GM19351 (cell line): ENCODE results near the gene CFLAR.
"Not testable (repeated sequence)": the region's sequence is repeated elsewhere in the genome, so short reads cannot be mapped to it uniquely, and the experiment has no call there.

ENCODE experiments used
- ATAC-seq: cut with Tn5 transposase; IDR thresholded peaks from one replicate; pipeline ENCODE4 v1.9.1; 2021; ENCODE audit warnings: mild to moderate bottlenecking, moderate library complexity; ENCODE audit not compliant: unreplicated experiment

CFLAR gene

DNA sequence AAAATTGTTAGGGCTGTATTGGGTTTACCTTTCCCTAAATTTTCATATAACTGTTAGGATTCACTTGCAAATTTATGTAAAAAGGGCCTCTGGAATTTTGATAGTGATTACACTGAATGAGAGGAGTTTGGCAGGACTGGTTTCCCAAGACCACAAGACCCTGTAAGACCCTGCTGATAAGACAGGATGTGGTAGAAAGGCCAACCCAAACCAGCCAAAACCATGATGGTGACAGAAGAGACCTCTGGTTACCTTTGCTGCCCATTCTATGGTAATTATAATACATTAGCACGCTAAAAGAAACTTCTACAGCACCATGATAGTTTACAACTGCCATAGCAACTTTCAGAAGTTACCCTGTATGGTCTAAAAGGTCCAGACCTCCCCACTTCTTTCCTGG, 58.7 kb downstream of the CFLAR start:
- ATAC-seq, result no peak

DNA sequence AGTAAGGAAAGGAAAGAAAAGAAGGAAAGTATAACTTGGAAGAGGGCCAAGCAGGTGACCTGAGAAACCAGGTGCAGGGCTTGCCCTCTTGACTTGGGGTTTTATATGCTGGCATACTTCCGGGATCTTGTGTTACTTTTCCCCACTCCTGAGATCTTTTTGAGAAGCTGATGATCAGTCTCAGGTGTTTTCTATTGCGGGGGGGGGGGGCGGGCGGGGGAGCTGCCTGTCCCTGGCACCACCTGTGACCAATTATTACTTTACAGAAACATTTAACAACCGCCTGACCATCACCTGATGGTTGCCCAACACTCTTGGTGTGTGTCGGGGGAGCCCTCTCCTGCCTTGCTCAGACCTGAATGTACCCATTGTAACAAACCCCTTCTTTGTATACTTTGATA, 60.1 kb downstream of the CFLAR start:
- ATAC-seq, result no peak

DNA sequence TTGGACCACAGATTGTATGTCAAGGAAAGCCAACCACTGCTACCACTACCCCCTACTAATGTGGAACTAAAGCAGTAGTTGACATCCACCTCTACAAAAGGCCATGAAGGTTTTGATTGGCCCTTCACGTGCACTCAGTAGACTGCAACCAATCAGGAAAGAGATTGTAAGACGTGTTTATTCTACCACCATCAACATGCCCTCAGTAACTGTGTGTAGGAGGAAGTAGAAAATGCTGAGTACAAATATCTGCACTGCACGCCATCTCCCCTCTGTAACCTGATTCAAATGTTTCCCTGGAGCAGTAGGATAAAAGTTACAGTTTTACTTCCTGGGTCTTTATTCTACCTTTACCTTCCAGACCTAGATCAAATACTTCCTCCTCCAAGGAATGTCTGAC, 64.0 kb downstream of the CFLAR start:
- no peak for ATAC-seq

DNA sequence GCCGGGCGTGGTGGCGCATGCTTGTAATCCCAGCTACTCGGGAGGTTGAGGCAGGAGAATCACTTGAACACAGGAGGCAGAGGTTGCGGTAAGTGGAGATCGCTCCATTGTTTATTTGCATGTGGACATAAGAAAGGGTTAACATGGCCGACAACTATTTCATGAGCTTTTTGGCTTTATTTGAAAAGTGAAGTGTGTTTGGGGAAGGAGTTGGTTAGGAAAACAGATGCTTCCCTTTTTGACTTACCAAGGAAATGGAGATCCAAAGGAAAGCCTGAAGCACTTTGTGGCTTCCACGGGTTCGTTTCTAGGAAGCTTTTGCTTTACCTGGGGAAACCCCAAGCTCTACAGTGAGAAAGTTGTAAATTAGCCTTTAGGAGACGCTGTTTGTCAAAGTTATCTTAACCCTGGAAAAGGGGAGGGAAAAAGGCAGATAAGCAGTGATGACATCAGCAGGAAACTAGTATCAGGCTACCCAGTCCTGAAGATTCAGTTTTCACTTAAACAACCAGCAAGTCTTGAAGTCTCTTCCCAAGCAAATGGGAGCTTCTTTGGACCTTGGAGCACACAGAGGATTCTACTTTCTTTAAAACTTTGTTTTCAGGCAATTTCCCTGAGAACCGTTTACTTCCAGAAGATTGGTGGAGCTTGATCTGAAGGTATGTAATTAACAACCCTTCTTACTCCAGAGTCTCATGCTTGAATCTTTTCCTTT, 66.8 kb downstream of the CFLAR start, which contains the start of gene CASP10:
Gene CASP10 (plus strand): TSS at position 492 of the 715 bp plus-strand sequence. CDS start 2,637 bp downstream, outside the sequence.
- peak; percentile 78 for ATAC-seq

DNA sequence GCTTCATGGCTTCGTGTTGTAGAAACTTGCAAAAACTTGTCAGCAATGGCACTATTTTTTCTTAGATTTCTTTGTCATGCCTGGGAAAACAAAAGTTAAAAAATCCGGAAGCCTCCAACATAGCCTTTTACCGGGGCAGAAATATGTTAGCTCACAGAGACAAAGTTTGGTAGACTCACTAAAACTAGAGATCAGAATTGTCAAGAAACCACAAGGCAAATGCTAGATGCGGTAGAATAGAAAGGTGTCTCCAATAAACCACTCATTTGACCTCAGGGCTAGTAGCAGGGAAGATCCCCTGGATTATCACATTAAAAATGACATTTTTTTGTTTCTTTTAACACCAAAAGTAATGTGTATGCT, 67.4 kb downstream of the CFLAR start:
- no peak for ATAC-seq

DNA sequence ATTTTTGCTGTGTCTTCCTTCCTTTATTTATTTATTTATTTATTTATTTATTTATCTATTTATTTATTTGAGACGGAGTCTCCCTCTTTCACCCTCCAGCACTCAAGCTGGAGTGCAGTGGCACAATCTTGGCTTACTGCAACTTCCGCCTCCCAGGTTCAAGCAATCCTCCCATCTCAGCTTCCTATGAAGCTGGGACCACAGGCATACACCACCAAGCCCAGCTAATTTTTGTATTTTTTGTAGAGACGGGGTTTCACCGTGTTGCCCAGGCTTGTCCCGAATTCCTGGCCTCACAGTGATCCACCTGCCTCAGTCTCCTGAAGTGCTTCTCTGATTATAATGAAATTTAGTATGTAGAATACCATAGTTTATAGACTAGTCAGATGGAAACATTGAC, 67.9 kb downstream of the CFLAR start:
- ATAC-seq, result not testable (repeated sequence)

DNA sequence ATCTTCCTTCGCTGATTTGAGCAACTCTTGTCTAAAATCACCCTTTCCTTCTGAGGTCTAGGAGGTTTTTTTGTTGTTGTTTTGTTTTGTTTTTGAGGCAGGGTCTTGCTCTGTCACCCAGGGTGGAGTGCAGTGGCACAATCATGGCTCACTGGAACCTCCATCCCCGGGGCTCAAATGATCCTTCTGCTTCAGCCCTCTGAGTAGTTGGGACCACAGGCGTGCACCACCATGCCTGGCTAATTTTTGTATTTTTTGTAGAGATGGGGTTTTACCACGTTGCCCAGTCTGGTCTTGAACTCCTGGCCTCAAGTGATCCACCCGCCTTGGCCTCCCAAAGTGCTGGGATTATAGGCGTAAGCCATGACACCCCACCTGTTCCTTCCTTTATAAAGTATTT, 68.3 kb downstream of the CFLAR start:
- ATAC-seq, result not testable (repeated sequence)

DNA sequence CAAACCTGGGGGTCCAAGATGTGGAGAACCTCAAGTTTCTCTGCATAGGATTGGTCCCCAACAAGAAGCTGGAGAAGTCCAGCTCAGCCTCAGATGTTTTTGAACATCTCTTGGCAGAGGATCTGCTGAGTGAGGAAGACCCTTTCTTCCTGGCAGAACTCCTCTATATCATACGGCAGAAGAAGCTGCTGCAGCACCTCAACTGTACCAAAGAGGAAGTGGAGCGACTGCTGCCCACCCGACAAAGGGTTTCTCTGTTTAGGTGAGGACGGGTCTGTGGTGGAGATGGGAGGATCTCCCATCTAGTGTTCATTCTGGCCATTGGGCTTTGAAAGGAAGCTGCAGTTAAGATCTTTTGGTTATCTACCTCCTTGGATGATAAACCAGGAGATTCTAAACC, 69.9 kb downstream of the CFLAR start:
- ATAC-seq, result no peak

DNA sequence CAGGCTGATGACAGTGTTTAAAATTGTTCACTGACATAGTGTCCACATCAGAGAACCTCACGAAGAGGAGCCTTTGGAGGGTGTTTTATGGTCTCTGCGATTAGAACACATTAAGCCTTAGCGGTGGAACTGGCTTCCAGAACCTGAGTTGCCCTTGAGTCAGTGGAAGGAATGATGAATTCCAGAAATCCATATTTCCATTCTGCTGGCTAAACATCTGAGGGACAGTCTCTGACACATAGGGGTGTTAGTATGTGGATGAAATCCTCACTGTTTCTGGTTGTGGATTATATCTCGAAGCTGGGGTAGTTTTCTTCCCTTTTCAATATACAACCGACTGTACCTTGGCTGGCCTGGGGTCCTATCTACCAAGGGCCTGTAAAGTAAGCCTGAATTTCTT, 71.0 kb downstream of the CFLAR start:
- ATAC-seq, result no peak

DNA sequence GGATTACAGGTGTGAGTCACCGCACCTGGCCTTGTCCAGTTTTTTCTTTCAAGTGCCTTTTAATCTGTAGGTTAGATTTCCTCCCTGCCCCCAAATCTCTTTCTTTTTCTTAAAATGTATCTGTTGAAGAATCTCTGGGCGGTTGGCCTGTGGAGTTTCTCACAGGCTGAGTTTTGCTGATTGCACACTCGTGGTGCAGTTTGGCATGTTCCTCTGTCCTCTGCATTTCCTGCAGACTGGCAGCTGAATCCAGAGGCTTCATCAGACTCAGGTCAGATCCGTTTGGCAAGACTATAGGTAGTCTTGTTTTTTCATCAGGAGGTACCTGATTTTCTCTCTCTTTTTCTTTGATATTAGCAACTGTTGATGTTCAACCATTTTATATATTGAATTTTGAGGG, 72.5 kb downstream of the CFLAR start:
- ATAC-seq, result no peak

DNA sequence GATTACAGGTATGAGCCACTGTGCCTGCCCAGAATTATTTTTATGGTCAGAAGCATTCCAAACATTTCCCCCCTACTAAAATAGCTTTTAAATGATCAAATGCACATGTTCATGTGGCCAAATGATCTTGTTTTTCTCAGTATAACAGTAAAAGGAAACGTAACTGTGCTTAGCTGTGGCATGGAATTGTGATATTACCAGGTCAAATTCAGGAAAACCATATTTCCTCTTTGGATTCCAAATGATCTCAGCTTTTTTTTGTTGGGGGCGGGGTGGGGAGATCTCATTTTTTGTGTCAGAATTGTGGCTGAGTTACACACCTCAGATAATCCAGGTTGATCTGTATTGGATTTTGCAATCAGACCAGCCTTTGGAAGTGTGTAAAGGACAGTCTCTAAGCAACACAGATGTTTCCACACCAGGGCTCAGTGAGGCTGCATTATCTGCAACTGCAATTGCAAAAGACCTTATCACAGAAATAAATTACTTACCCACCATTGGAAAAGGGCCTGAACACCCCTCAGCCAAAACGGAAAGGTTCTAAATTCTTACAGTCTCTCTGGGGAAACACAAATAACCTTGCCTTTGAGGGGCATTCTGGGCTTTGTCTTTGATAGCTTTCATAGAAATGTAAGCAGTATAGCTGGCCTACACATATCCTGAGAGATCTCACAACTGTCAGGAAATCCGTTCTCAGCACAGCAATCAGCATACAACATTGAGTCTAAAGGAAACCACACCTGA, 75.3 kb downstream of the CFLAR start:
- no peak for ATAC-seq

DNA sequence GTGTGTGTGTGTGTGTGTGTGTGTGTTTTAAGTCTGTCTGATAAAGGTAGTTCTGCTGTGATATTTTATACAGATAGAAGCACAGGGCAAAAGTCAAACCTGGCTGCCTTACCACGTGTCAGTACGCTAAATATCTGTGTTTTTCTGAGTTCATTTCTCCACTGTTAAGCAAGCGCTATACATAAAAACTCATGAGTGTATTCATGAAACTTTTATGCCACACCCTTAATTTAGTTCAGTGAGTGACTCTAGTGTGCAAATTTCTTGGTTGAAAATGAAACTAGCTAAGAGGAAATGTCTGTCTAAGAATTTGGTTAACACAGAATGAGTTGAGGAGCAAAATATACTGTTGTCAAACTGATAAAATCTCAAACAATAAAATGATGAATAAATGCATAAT, 78.1 kb downstream of the CFLAR start:
- ATAC-seq, result peak; percentile 96

DNA sequence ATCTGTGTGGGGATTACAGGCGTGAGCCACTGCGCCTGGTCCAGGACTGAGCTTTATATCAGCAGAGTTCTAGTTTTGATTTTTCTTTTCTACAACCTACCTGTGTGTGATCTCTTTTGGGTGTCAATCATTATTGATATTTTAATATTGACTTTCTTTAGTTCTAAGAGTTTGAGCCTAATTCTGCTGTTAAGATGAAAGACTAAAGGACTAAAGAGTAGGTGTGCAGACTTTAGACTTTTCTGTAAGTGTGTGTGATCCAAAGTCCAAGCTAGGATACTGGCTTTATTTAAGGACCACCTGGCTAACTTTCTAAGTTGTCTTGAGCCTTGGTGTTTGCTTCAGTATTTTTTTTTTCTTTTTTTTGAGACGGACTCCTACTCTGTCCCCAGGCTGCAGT, 79.4 kb downstream of the CFLAR start:
- no peak for ATAC-seq

DNA sequence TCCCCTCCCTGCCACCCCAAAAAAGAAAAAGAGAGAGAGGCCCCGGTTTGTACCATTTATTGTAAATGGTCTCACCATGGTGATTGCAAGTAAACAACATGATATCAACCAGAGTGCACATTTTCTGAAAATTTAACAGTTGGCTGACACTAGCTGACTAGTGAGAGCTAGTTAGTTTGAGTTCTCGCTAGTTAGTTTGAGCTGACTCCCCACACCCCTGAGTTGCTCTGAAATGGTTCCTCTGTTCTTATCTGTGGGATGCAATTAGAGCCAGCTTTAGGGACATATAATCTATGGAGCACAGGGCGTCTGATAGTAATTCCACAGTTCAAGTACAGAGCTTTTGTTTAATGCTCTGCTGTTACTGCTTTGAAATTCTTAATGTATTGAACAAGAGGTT, 80.0 kb downstream of the CFLAR start:
- no peak for ATAC-seq

DNA sequence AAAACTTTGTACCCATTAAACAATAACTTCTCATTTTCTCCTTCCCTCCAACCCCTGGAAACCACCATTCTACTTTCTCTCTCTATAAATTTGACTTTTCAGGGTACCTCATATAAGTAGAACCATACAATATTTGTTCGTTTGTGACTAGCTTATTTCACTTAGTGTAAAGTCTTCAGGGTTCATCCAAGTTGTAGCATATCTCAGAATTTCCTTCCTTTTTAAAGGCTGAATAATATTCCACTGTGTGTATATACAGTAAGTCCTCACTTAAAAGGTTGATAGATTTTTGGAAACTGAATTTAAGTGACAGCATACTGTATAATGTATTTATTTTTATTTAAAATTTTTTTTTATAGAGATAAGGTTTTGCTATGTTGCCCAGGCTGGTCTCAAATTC, 80.8 kb downstream of the CFLAR start:
- ATAC-seq, result no peak

DNA sequence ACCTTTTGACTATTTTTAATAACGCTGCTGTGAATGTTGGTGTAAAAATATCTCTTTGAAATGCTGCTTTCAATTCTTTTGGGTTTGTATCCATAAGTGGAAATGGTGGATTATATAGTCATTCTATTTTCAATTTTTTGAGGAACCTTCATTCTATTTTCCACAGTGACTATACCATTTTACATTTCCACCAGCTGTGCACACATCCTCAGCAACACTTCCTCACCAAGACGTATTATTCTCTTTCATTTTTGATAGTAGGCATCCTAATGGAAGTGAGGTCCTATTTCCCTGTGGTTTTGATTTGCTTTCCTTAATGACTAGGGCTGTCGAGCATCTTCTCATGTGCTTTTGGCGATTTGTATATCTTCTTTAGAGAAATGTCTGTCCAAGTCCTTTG, 81.8 kb downstream of the CFLAR start:
- ATAC-seq, result no peak

DNA sequence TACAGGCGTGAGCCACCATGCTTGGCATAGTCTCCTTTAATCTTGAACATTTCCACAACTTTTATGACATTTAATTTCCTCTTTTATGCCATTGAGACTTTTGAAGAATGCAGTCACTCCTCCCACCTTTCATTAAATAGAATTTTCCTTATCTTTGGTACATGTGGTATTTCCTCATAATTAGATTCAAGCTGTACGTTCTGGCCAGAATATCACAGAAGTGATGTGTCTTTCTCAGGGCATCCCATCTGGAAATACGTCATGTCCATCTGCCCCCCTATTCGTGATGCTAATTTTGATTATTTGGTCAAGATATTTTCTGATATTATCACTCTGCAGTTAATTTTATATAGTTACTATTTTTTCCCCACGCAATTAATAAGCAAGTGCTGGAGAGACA, 83.9 kb downstream of the CFLAR start:
- ATAC-seq, result no peak

DNA sequence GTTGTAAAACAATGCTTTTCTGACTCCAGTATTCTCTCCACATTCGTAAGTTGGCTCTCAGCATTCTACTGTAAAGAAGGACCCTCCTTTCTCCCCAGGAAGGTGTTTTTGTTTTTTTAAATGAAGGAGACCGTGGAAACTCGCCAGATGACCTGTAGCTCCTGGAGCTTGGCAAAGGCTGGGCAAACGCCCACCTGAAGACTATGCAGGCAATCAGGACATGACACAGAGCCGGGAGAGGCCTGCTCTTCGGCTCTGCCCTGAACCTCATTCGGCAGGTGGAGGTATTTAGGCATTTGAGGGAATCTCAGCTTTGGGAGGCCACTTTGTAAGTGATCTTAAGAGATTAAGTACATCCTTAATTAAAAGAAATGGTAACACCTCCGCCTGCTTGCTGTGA, 84.4 kb downstream of the CFLAR start:
- no peak for ATAC-seq

DNA sequence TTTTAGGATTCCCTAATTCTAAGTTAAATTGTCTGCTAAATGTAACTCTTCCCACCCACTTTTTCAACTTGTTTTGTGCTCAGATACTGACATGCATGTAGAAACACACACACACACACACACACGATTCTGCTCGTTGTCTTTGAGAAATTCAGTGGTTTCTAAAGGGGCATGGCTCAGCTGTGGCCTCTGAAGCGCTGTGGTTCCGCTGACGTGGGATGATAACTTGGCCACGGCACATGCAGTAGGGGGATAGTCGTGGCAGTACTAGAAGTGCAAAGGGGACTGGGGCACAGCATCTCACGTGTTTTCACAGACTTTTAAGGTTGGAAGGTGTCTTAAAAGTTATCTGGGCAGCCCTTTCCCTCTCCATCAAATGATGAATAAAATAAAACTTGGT, 85.4 kb downstream of the CFLAR start:
- ATAC-seq, result no peak

DNA sequence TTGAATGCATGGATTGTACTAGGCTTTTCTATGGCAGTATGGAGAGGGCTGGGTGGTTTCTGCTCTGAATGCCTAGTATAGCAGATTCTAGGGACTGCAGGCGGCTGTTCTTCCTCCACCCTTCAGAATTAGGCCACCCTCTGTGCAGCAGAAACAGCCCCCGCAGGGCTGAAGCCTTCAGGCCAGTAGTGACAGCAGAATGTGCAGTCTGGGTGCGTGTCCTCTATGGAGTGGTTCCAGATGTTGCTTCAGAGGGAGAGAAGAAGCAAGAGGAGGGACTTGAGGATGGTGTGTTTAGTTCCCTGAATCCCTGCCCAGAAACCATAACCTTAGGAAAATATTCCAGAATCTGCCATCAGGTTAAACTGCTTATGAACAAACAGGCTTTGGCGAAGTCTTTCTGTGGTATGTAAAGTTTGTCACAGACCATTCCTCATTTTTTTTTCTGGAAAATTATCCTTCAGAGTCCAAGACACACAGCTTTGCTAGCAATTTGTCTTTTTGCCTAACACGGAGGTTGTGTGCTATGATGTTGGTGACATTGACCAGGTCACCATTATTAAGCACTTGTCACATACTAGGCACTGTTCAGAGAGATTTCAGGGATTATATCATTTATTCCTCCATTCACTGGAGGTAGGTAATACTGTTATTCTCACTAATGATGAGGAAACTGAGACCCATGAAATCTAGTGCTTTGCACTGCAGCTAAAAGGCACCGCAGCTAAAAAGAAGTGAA, 88.1 kb downstream of the CFLAR start:
- ATAC-seq, result no peak

DNA sequence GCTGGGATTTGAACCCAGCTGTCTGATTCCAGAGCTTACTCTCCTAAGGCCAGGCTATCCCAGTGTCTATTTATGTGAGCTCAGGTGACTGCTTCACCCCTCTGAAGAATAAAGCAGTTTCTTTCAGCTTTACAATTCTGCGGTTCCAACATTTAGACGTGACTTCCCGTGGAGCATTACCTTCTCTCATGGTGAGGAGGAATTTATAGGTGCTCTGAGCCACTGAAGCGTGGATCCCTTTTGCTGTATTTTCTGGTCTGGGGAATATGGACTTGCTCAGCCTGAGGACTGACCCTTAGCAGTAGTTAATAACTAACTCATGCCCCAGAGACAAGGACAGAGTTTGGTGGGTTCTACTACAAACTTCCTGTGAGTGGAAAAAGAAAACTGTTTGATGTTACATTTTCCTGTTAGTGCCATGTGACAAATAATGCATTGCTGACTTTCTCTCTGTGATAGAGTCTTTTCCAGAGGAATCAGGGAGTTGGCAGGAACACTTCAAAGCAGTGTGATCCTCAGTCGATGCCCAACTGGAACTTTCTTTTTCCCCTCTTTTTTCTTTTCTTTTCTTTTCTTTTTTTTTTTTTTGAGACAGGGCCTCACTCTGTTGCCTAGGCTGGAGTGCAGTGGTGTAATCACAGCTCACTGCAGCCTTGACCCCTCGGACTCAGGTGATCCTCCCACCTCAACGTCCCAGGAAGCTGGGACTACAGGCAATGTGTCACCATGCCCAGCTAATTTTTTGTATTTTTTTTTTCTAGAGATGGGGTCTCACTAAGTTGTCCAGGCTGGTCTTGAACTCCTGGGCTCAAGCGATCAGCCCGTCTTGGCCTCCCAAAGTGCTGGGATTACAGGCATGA, 88.9 kb downstream of the CFLAR start:
- ATAC-seq, result no peak
